HL-60 (cell line): ENCODE measurements around the gene KLF12.

Experiments
- DNase-seq, 2 experiments: peaks; one replicate each; pipeline ENCODE4 v3.0.0-alpha.2; 2010 to 2020; ENCODE audit warnings: low read depth in 1 of 2, low spot score in 1 of 2
- H3K27ac ChIP-seq: fragments of 250-450 bp; sonication (Bioruptor Pico); replicated peaks from 2 replicates; pipeline ENCODE4 v1.5.1; 2020; ENCODE audit warnings: mild to moderate bottlenecking, moderate library complexity
- H3K27me3 ChIP-seq: fragments of 250-450 bp; sonication (Bioruptor Pico); 2 replicates; pipeline ENCODE4 v1.5.1; 2021; ENCODE audit warnings: mild to moderate bottlenecking, moderate library complexity; ENCODE audit not compliant: insufficient read depth, poor library complexity, severe bottlenecking
- H3K4me3 ChIP-seq: replicated peaks from 2 replicates; pipeline ENCODE4 v1.5.1; 2011; ENCODE audit warnings: mild to moderate bottlenecking, control low read depth, low read length; ENCODE audit not compliant: insufficient read depth
- CTCF ChIP-seq: IDR thresholded peaks from one replicate; pipeline ENCODE4 v1.5.1; 2011; ENCODE audit warnings: low read length, control low read depth, inconsistent platforms; ENCODE audit not compliant: insufficient read depth
- GABPA ChIP-seq: IDR thresholded peaks from 2 replicates; pipeline ENCODE4 v1.6.1; 2012; ENCODE audit warnings: low read depth
- POLR2AphosphoS5 ChIP-seq: IDR thresholded peaks from 2 replicates; pipeline ENCODE4 v1.6.1; 2012; ENCODE audit warnings: low read depth
- REST ChIP-seq: IDR thresholded peaks from 2 replicates; pipeline ENCODE4 v1.6.1; 2012; ENCODE audit warnings: low read depth; ENCODE audit not compliant: insufficient replicate concordance
- SPI1 ChIP-seq: IDR thresholded peaks from 2 replicates; pipeline ENCODE4 v1.6.1; 2012; ENCODE audit warnings: low read depth, mild to moderate bottlenecking, borderline replicate concordance

KLF12 gene

GRCh38 chr13:74153316-74153715, 19.1 kb upstream of the KLF12 start:
- H3K4me3 ChIP-seq: no peak overlapping the region
- no peak overlapping the region for H3K27ac ChIP-seq
- TF ChIP-seq SPI1: no peak
- no peaks in the 10 kb centered on the region for H3K27me3 ChIP-seq
- DNase-seq: no peak

GRCh38 chr13:74151859-74152258, 17.7 kb upstream of the KLF12 start:
- DNase-seq: no peak
- H3K27me3 ChIP-seq: no peaks in the 10 kb centered on the region
- no peak overlapping the region for H3K4me3 ChIP-seq
- no peak for TF ChIP-seq SPI1
- no peak for TF ChIP-seq POLR2AphosphoS5
- no peak for TF ChIP-seq CTCF
- TF ChIP-seq GABPA: no peak
- TF ChIP-seq REST: no peak
- no peak overlapping the region for H3K27ac ChIP-seq

- Histone ChIP-seq H3K27ac (no peak overlapping the region), H3K27me3 (no peaks in the 10 kb centered on the region), H3K4me3 (no peak overlapping the region)
- DNase-seq: no peak
- no peak for TF ChIP-seq GABPA
- no peak for TF ChIP-seq SPI1
- no peak for TF ChIP-seq REST
- TF ChIP-seq CTCF: no peak
- TF ChIP-seq POLR2AphosphoS5: no peak
Measured at GRCh38 chr13:74148352-74148751, 14.1 kb upstream of the KLF12 start.

GRCh38 chr13:74145249-74145975, 11.2 kb upstream of the KLF12 start:
- Histone ChIP-seq H3K4me3 (no peak overlapping the region), H3K27ac (no peak overlapping the region), H3K27me3 (no peaks in the 10 kb centered on the region)
- no peak for TF ChIP-seq GABPA
- no peak for TF ChIP-seq REST
- no peak for TF ChIP-seq SPI1
- TF ChIP-seq POLR2AphosphoS5: no peak
- no peak for TF ChIP-seq CTCF
- no peak for DNase-seq
